Measurements from ENCODE around the gene BRD3. TPM values are rescaled to one million over a fixed set of nuclear protein-coding genes. Genes with fewer than 3 reads are reported as not detected.

Gene BRD3
- total RNA-seq, 4 donors from 2014 or later, result 17.6 to 52.9 (median 29.0) TPM

DNA sequence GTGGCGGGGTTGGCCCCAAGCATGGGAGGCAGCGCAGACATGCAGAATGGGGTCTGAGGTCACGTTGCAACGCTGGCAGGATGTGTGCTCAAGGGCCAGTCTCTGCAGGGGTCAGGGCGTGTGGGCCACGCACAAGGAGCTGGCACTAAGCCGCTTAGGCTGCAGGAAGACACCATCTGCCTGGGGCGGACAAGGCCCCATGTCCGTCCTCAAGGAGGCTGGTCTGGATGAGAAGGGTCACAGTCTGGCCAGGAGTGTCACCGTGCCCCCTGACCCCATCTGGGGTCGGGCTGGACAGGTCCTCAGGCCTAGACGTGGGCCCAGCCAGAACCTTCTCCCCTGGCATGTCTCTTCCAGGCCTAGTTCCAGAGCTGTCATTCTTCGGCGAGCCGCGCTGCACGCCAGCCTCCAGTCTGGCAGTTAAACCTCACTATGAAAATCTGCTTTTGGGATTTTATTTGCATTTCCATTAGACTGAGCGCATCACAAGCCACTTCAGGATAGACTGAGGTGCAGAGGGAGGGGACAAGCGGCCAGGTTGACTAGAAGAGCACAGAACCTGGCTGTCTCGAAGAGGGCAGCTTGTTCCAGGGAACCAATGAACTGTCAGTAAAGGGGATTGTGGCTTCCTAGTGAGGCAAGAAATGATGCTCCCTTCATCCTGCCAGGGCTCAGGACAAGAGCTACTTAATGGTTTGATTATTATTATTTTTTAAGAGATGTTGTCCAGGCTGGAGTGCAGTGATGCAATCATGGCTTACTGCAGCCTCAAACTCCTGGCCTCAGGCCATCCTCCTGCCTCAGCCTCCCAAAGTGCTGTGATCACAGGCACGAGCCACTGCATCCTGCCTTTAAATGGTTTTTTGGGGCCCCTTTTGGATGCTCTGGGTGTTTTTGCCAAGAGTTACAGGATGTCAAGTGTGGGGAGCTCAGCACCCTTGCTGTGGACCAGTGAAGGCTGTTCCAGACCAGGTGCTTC lies 38.3 kb downstream of the BRD3 start:
- Histone ChIP-seq H3K36me3 (peaks cover 38% of the 10 kb centered on the region), H3K27ac (no peak overlapping the region), H3K27me3 (no peaks in the 10 kb centered on the region), H3K4me1 (peaks cover 13% of the 10 kb centered on the region), H3K9me3 (no peaks in the 10 kb centered on the region), H3K4me3 (no peak overlapping the region)
- TF ChIP-seq EP300 (IDR thresholded peaks at IDR 0.05), result no peak
- TF ChIP-seq POLR2A (IDR thresholded peaks at IDR 0.05), result no peak
- TF ChIP-seq POLR2AphosphoS5 (IDR thresholded peaks at IDR 0.05), result no peak
- TF ChIP-seq, protein P1, sequence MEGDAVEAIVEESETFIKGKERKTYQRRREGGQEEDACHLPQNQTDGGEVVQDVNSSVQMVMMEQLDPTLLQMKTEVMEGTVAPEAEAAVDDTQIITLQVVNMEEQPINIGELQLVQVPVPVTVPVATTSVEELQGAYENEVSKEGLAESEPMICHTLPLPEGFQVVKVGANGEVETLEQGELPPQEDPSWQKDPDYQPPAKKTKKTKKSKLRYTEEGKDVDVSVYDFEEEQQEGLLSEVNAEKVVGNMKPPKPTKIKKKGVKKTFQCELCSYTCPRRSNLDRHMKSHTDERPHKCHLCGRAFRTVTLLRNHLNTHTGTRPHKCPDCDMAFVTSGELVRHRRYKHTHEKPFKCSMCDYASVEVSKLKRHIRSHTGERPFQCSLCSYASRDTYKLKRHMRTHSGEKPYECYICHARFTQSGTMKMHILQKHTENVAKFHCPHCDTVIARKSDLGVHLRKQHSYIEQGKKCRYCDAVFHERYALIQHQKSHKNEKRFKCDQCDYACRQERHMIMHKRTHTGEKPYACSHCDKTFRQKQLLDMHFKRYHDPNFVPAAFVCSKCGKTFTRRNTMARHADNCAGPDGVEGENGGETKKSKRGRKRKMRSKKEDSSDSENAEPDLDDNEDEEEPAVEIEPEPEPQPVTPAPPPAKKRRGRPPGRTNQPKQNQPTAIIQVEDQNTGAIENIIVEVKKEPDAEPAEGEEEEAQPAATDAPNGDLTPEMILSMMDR (IDR thresholded peaks at IDR 0.05), result no peak
- 93% methylated on average over 21 of the region's 21 CpGs for WGBS
- DNase-seq (ENCODE audit: low spot score in 2 of 2), result no peak

DNA sequence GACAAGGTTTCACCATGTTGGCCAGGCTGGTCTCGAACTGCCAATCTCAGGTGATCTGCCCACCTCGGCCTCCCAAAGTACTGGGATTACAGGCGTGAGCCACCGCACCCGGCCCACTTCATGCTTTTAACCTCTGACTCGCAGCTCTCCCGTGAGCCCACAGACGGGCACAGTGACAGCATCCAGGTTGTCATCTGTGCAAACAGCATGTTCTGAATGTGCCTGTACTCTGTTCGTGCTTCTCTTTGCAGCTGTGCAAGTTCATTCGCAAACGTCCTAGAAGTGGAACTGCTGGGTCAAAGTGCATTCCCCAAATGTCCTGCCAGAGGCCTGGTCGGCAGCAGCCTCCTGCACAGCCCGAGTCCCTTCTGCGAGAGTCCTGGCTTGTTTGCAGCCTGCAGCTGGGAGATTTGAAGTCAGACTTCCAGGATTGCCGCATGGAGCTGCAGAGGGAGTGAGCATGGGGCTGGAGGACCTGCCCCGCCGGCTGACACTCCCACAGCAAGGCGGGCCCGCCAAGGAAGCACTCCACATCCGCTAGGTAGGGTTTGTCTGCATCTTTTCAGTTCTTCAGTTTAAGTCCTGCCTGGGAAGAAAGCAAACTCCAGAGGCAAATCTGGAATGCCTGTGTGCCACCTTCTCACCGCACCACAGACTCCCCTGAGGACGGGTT lies 39.1 kb downstream of the BRD3 start:
- Histone ChIP-seq H3K4me1 (peaks cover 13% of the 10 kb centered on the region), H3K4me3 (no peak overlapping the region), H3K9me3 (no peaks in the 10 kb centered on the region), H3K36me3 (peaks cover 30% of the 10 kb centered on the region), H3K27me3 (no peaks in the 10 kb centered on the region), H3K27ac (no peak overlapping the region)
- no peak for DNase-seq (ENCODE audit: low spot score in 2 of 2)
- WGBS, result 83% methylated on average over 21 of the region's 22 CpGs
- TF ChIP-seq EP300 (IDR thresholded peaks at IDR 0.05) (no peak), POLR2AphosphoS5 (IDR thresholded peaks at IDR 0.05) (no peak), POLR2A (IDR thresholded peaks at IDR 0.05) (no peak)
- TF ChIP-seq, protein P1 (IDR thresholded peaks at IDR 0.05), result no peak

DNA sequence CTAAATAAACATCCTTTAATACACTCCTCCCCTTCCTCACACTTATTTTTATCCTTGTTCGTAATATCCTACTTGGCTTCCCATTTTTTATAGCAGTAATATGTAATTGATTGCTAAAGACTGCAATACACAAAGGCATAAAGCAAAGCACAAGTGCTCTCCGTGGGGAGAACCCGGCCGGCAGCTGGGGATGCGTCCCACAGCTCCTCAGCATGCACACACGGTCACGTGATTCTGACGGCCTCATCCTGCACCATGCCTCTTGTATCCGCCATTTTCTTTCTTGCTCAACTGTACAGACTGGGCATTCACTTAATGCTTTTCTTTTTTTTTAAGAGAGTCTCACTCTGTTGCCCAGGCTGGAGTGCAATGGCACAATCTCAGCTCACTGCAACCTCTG lies 39.8 kb downstream of the BRD3 start:
- TF ChIP-seq POLR2AphosphoS5 (IDR thresholded peaks at IDR 0.05) (no peak), POLR2A (IDR thresholded peaks at IDR 0.05) (no peak), EP300 (IDR thresholded peaks at IDR 0.05) (no peak)
- TF ChIP-seq, protein P1 (IDR thresholded peaks at IDR 0.05), result no peak
- 97% methylated on average over 9 of the region's 9 CpGs for WGBS
- no peaks in the 10 kb centered on the region for H3K27me3 ChIP-seq
- H3K9me3 ChIP-seq, result no peaks in the 10 kb centered on the region
- H3K4me1 ChIP-seq, result peaks cover 13% of the 10 kb centered on the region
- H3K27ac ChIP-seq, result no peak overlapping the region
- no peak overlapping the region for H3K4me3 ChIP-seq
- DNase-seq (ENCODE audit: low spot score in 2 of 2), result no peak
- peaks cover 24% of the 10 kb centered on the region for H3K36me3 ChIP-seq

DNA sequence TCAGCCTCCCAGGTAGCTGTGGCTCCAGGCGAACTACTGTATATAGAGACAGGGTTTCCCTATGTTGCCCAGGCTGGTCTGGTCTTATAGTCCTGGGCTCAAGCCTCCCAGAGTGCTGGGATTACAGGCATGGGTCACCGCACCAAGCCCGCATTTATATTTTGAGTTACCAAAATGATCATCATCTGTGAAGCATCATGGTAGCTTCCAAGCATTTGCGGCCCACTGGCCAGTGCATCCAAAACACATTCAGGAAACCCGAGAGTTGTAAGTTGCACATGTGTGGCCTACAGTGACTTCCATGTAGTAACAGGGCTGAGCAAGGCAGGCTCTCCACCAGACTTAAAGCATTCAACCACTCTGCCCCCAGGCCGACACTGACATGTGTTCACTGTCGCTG lies 40.3 kb downstream of the BRD3 start:
- no peaks in the 10 kb centered on the region for H3K27me3 ChIP-seq
- TF ChIP-seq, protein P1 (IDR thresholded peaks at IDR 0.05), result no peak
- TF ChIP-seq POLR2AphosphoS5 (IDR thresholded peaks at IDR 0.05), result no peak
- H3K36me3 ChIP-seq, result peaks cover 19% of the 10 kb centered on the region
- H3K4me1 ChIP-seq, result peaks cover 13% of the 10 kb centered on the region
- no peak overlapping the region for H3K27ac ChIP-seq
- H3K4me3 ChIP-seq, result no peak overlapping the region
- WGBS, result 97% methylated on average over 7 of the region's 7 CpGs
- DNase-seq (ENCODE audit: low spot score in 2 of 2), result no peak
- H3K9me3 ChIP-seq, result no peaks in the 10 kb centered on the region

DNA sequence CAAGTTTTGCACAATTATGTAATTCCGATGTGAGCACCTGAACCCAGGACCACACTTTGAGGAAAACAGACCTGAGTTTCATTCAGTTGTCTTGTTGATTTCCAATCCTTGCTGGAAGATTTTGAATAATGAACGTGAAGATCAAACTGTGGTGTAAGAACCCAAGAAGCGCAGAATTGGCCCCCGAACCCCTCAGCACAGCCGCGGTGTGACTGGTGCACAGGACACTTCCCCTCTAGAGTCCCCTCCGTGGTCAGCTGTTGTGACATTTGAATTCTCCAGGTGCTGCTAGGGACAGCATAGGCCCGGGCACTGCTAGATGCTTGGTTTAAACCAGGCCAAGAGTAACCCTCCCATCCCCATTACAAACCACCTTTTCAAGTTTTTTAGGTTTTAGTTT lies 40.8 kb downstream of the BRD3 start:
- WGBS, result 95% methylated on average over 8 of the region's 8 CpGs
- DNase-seq (ENCODE audit: low spot score in 2 of 2), result no peak
- TF ChIP-seq POLR2A (IDR thresholded peaks at IDR 0.05) (no peak), POLR2AphosphoS5 (IDR thresholded peaks at IDR 0.05) (no peak), EP300 (IDR thresholded peaks at IDR 0.05) (no peak)
- TF ChIP-seq, protein P1 (IDR thresholded peaks at IDR 0.05), result no peak

More for the DNA sequence above, 40.8 kb downstream of the BRD3 start:
- H3K36me3 ChIP-seq, result peaks cover 14% of the 10 kb centered on the region
- no peaks in the 10 kb centered on the region for H3K9me3 ChIP-seq
- H3K27ac ChIP-seq, result no peak overlapping the region
- peaks cover 13% of the 10 kb centered on the region for H3K4me1 ChIP-seq
- H3K27me3 ChIP-seq, result no peaks in the 10 kb centered on the region
- no peak overlapping the region for H3K4me3 ChIP-seq
